GM12878 (cell line): ENCODE data around the gene OR7A10. TPM values are rescaled to one million over a fixed set of nuclear protein-coding genes. Genes with fewer than 3 reads are reported as not detected.

Experiments
- ATAC-seq: fragments of 200-7000 bp; cut with Tn5 transposase; 3 replicates; pipeline ENCODE4 v1.9.1; 2020; ENCODE audit warnings: mild to moderate bottlenecking, moderate library complexity
- BruUV-seq: library from RNA; stranded (reverse); fragments of 400-500 nt; replicated peaks from 2 replicates; lab custom pipeline; 2021; lab: Mats Ljungman, UMichigan
- CTCF ChIA-PET: fragments of 300-600 bp; sonication (Branson Sonifier 250); formaldehyde crosslinking; extraction: SDS; loops from one replicate; lab custom pipeline; 2021; ENCODE audit warnings: inconsistent platforms; lab: Yijun Ruan, JAX
- POLR2A ChIA-PET: fragments of 350-600 bp; formaldehyde crosslinking; extraction: SDS; loops from one replicate; lab custom pipeline; 2021; ENCODE audit warnings: inconsistent platforms; lab: Charles Lee
- RAD21 ChIA-PET: fragments of 300-600 bp; sonication (Branson Sonifier 250); formaldehyde crosslinking; loops from one replicate; lab custom pipeline; 2023; ENCODE audit warnings: antibody characterized with exemption; ENCODE audit not compliant: unreplicated experiment; lab: Charles Lee
- SMC1A ChIA-PET: fragments of 300-600 bp; sonication (Branson Sonifier 250); formaldehyde crosslinking; loops from one replicate; lab custom pipeline; 2023; ENCODE audit not compliant: unreplicated experiment, uncharacterized antibody; lab: Charles Lee
- DNase-seq: peaks from one replicate; pipeline ENCODE4 v3.0.0-alpha.2; 2011; ENCODE audit warnings: low read depth, low spot score
- FAIRE-seq: peaks from 3 replicates; lab custom pipeline; 2011; peaks lifted over from hg19 to GRCh38; lab: Jason Lieb, UNC
- H2AFZ ChIP-seq: 2 replicates; pipeline ENCODE4 v1.6.0; 2011; ENCODE audit warnings: low read depth, low read length, control low read depth; ENCODE audit not compliant: control insufficient read depth
- H3K27ac ChIP-seq: 2 replicates; pipeline ENCODE4 v1.5.1; 2011; ENCODE audit warnings: control low read depth; ENCODE audit not compliant: control insufficient read depth, insufficient read depth
- H3K27me3 ChIP-seq, 2 experiments: replicated peaks in 1 of 2; 2 replicates each; pipeline versions ENCODE4 v1.6.0 to v1.6.1; 2011; ENCODE audit warnings: low read length in 1 of 2; ENCODE audit not compliant: control insufficient read depth in 2 of 2, insufficient read depth in 2 of 2
- H3K36me3 ChIP-seq, 2 experiments: 2 replicates each; pipeline ENCODE4 v1.5.1; 2011; ENCODE audit warnings: low read length in 1 of 2; ENCODE audit not compliant: control insufficient read depth in 2 of 2, insufficient read depth in 2 of 2
- H3K4me1 ChIP-seq: 2 replicates; pipeline ENCODE4 v1.6.1; 2011; ENCODE audit warnings: mild to moderate bottlenecking, low read length, moderate library complexity, mixed read lengths; ENCODE audit not compliant: control insufficient read depth, insufficient read depth
- H3K4me2 ChIP-seq: 2 replicates; pipeline ENCODE4 v1.6.0; 2011; ENCODE audit warnings: control low read depth; ENCODE audit not compliant: control insufficient read depth, insufficient read depth
- H3K4me3 ChIP-seq: fragments of 200-600 bp; sonication (generic); 2 replicates; pipeline ENCODE4 v1.5.1; 2016
- H3K79me2 ChIP-seq: 2 replicates; pipeline ENCODE4 v1.6.0; 2011; ENCODE audit warnings: low read length; ENCODE audit not compliant: control insufficient read depth, insufficient read depth
- H3K9ac ChIP-seq: 2 replicates; pipeline ENCODE4 v1.8.0; 2011; ENCODE audit warnings: low read length, control low read depth, mixed read lengths; ENCODE audit not compliant: control insufficient read depth, insufficient read depth
- H3K9me3 ChIP-seq: replicated peaks from 3 replicates; pipeline ENCODE4 v1.5.1; 2011; ENCODE audit warnings: mild to moderate bottlenecking, low read length; ENCODE audit not compliant: control insufficient read depth, insufficient read depth
- H4K20me1 ChIP-seq: 2 replicates; pipeline ENCODE4 v1.6.0; 2011; ENCODE audit not compliant: control insufficient read depth, insufficient read depth
- CHD4 ChIP-seq: fragments of 200-600 bp; sonication (generic); IDR thresholded peaks from 2 replicates; pipeline ENCODE4 v1.6.1; 2016; ENCODE audit warnings: mild to moderate bottlenecking
- EGR1 ChIP-seq, 2 experiments: IDR thresholded peaks; 1 replicate in 1 of 2; 2 replicates in 1 of 2; pipeline ENCODE4 v1.6.1; 2011 to 2012; ENCODE audit warnings: low read depth in 2 of 2, low read length in 2 of 2, borderline replicate concordance in 1 of 2, mild to moderate bottlenecking in 1 of 2, moderate library complexity in 1 of 2
- MYC ChIP-seq: IDR thresholded peaks from 2 replicates; pipeline ENCODE4 v1.6.1; 2011; ENCODE audit warnings: mild to moderate bottlenecking, low read length, moderate library complexity, inconsistent platforms; ENCODE audit not compliant: insufficient read depth, insufficient replicate concordance, insufficient read length, severe bottlenecking
- NR2C1 ChIP-seq: fragments of 450-650 bp; IDR thresholded peaks from 2 replicates; pipeline ENCODE4 v1.6.1; 2017; ENCODE audit warnings: antibody characterized with exemption, mild to moderate bottlenecking, moderate library complexity
- SMARCA5 ChIP-seq: fragments of 450-650 bp; IDR thresholded peaks from 2 replicates; pipeline ENCODE4 v1.6.1; 2017; ENCODE audit warnings: mild to moderate bottlenecking
- TCF3 ChIP-seq: IDR thresholded peaks from 2 replicates; pipeline ENCODE4 v1.6.1; 2012; ENCODE audit warnings: low read depth, mild to moderate bottlenecking, low read length, borderline replicate concordance; ENCODE audit not compliant: insufficient read depth
- WGBS: methylation state at CpG from one replicate; pipeline ENCODE4 v1.1.6; 2016; ENCODE audit warnings: low lambda C conversion rate; ENCODE audit not compliant: insufficient replicate concordance, insufficient coverage; ENCODE audit errors: missing lambda C conversion rate; 5-methylcytosine and 5-hydroxymethylcytosine counted together
- in situ Hi-C: fragments of 300-500 bp; cut with MboI; formaldehyde crosslinking; loops from 9 replicates; pipeline ENCODE4 v1.14.3; 2018; ENCODE audit warnings: mixed read lengths
- intact Hi-C: fragments of 100-400 bp; cut with micrococcal nuclease; formaldehyde crosslinking; loops from one replicate; pipeline ENCODE4 v1.14.2; 2022; ENCODE audit not compliant: unreplicated experiment
- polyA plus RNA-seq, 11 experiments: library from polyadenylated mRNA; depleted of rRNA in 4 of 11; unstranded in 6 of 11; stranded (reverse) in 5 of 11; fragments of >200 nt; fragmentation: Nextera tagmentation in 4 of 11; fragmentation: Illumina TruSeq in 1 of 11; extraction: Ambion mirVana in 4 of 11; extraction: Trizol in 1 of 11; gene quantifications; 1 replicate in 1 of 11; 2 replicates in 10 of 11; pipeline versions ENCODE4 v1.2.1 to v1.2.3, GENCODE V29; 2011 to 2016; ENCODE audit warnings: inconsistent platforms in 2 of 11, missing spikeins in 2 of 11, low read depth in 1 of 11
- total RNA-seq, 4 experiments: library from RNA; depleted of rRNA in 3 of 4; stranded (reverse); fragments of >200 nt in 3 of 4; fragmentation: Illumina TruSeq in 1 of 4; extraction: Trizol in 1 of 4; gene quantifications; 2 replicates each; pipeline versions ENCODE4 v1.2.1 to v1.2.3, GENCODE V29; 2013 to 2021
- TF ChIP-seq, protein P1 (sequence below): fragments of 450-650 bp; IDR thresholded peaks from 2 replicates; pipeline ENCODE4 v1.6.1; 2017; ENCODE audit warnings: mild to moderate bottlenecking, moderate library complexity
- TF ChIP-seq, protein P2 (sequence below): fragments of 450-650 bp; IDR thresholded peaks from 2 replicates; pipeline ENCODE4 v1.6.1; 2016; ENCODE audit warnings: mild to moderate bottlenecking
- TF ChIP-seq, protein P3 (sequence below): IDR thresholded peaks from 2 replicates; pipeline ENCODE4 v1.6.1; 2011; ENCODE audit warnings: mild to moderate bottlenecking, low read depth, low read length, moderate library complexity; ENCODE audit not compliant: insufficient replicate concordance
- TF ChIP-seq, protein P4 (sequence below): fragments of 450-650 bp; IDR thresholded peaks from 2 replicates; pipeline ENCODE4 v1.6.1; 2016; ENCODE audit warnings: mild to moderate bottlenecking
- TF ChIP-seq, protein P5 (sequence below): fragments of 450-650 bp; IDR thresholded peaks from 2 replicates; pipeline ENCODE4 v1.6.1; 2017; ENCODE audit warnings: mild to moderate bottlenecking, low read depth, inconsistent platforms; ENCODE audit not compliant: poor library complexity, severe bottlenecking
- TF ChIP-seq, protein P6 (sequence below): fragments of 450-650 bp; IDR thresholded peaks from 2 replicates; pipeline ENCODE4 v1.6.1; 2014; ENCODE audit warnings: mild to moderate bottlenecking

Gene OR7A10
- total and polyA plus RNA-seq, 10 of the 15 experiments (the other 5 are each of a cell fraction or from before 2014, with no cell fraction given) = not detected

- TF ChIP-seq, protein P1, sequence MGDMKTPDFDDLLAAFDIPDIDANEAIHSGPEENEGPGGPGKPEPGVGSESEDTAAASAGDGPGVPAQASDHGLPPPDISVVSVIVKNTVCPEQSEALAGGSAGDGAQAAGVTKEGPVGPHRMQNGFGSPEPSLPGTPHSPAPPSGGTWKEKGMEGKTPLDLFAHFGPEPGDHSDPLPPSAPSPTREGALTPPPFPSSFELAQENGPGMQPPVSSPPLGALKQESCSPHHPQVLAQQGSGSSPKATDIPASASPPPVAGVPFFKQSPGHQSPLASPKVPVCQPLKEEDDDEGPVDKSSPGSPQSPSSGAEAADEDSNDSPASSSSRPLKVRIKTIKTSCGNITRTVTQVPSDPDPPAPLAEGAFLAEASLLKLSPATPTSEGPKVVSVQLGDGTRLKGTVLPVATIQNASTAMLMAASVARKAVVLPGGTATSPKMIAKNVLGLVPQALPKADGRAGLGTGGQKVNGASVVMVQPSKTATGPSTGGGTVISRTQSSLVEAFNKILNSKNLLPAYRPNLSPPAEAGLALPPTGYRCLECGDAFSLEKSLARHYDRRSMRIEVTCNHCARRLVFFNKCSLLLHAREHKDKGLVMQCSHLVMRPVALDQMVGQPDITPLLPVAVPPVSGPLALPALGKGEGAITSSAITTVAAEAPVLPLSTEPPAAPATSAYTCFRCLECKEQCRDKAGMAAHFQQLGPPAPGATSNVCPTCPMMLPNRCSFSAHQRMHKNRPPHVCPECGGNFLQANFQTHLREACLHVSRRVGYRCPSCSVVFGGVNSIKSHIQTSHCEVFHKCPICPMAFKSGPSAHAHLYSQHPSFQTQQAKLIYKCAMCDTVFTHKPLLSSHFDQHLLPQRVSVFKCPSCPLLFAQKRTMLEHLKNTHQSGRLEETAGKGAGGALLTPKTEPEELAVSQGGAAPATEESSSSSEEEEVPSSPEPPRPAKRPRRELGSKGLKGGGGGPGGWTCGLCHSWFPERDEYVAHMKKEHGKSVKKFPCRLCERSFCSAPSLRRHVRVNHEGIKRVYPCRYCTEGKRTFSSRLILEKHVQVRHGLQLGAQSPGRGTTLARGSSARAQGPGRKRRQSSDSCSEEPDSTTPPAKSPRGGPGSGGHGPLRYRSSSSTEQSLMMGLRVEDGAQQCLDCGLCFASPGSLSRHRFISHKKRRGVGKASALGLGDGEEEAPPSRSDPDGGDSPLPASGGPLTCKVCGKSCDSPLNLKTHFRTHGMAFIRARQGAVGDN = no peak
- no peak for TF ChIP-seq TCF3
- TF ChIP-seq, protein P2, sequence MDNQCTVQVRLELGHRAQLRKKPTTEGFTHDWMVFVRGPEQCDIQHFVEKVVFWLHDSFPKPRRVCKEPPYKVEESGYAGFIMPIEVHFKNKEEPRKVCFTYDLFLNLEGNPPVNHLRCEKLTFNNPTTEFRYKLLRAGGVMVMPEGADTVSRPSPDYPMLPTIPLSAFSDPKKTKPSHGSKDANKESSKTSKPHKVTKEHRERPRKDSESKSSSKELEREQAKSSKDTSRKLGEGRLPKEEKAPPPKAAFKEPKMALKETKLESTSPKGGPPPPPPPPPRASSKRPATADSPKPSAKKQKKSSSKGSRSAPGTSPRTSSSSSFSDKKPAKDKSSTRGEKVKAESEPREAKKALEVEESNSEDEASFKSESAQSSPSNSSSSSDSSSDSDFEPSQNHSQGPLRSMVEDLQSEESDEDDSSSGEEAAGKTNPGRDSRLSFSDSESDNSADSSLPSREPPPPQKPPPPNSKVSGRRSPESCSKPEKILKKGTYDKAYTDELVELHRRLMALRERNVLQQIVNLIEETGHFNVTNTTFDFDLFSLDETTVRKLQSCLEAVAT = no peak
- TF ChIP-seq, protein P3, sequence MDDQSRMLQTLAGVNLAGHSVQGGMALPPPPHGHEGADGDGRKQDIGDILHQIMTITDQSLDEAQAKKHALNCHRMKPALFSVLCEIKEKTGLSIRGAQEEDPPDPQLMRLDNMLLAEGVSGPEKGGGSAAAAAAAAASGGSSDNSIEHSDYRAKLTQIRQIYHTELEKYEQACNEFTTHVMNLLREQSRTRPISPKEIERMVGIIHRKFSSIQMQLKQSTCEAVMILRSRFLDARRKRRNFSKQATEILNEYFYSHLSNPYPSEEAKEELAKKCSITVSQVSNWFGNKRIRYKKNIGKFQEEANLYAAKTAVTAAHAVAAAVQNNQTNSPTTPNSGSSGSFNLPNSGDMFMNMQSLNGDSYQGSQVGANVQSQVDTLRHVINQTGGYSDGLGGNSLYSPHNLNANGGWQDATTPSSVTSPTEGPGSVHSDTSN = no peak
- no peak for TF ChIP-seq SMARCA5
- TF ChIP-seq, protein P4, sequence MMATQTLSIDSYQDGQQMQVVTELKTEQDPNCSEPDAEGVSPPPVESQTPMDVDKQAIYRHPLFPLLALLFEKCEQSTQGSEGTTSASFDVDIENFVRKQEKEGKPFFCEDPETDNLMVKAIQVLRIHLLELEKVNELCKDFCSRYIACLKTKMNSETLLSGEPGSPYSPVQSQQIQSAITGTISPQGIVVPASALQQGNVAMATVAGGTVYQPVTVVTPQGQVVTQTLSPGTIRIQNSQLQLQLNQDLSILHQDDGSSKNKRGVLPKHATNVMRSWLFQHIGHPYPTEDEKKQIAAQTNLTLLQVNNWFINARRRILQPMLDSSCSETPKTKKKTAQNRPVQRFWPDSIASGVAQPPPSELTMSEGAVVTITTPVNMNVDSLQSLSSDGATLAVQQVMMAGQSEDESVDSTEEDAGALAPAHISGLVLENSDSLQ = no peak
- no peak for TF ChIP-seq NR2C1
- no peak for TF ChIP-seq EGR1 (IDR thresholded peaks at IDR 0.05; ENCODE audit: borderline replicate concordance in 1 of 2, low read depth in 2 of 2, low read length in 2 of 2)
- TF ChIP-seq, protein P5, sequence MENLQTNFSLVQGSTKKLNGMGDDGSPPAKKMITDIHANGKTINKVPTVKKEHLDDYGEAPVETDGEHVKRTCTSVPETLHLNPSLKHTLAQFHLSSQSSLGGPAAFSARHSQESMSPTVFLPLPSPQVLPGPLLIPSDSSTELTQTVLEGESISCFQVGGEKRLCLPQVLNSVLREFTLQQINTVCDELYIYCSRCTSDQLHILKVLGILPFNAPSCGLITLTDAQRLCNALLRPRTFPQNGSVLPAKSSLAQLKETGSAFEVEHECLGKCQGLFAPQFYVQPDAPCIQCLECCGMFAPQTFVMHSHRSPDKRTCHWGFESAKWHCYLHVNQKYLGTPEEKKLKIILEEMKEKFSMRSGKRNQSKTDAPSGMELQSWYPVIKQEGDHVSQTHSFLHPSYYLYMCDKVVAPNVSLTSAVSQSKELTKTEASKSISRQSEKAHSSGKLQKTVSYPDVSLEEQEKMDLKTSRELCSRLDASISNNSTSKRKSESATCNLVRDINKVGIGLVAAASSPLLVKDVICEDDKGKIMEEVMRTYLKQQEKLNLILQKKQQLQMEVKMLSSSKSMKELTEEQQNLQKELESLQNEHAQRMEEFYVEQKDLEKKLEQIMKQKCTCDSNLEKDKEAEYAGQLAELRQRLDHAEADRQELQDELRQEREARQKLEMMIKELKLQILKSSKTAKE = no peak
- TF ChIP-seq, protein P6, sequence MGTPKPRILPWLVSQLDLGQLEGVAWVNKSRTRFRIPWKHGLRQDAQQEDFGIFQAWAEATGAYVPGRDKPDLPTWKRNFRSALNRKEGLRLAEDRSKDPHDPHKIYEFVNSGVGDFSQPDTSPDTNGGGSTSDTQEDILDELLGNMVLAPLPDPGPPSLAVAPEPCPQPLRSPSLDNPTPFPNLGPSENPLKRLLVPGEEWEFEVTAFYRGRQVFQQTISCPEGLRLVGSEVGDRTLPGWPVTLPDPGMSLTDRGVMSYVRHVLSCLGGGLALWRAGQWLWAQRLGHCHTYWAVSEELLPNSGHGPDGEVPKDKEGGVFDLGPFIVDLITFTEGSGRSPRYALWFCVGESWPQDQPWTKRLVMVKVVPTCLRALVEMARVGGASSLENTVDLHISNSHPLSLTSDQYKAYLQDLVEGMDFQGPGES = no peak
- no peak for TF ChIP-seq CHD4
- no peak for TF ChIP-seq MYC
- Histone ChIP-seq H3K9ac (no peak overlapping the region), H3K9me3 (no peaks in the 10 kb centered on the region), H3K4me1 (no peaks in the 10 kb centered on the region; the same call in 1 of the 2 replicates), H3K4me2 (no peak overlapping the region), H3K27ac (no peak overlapping the region), H2AFZ (no peak overlapping the region), H4K20me1 (no peaks in the 10 kb centered on the region), H3K4me3 (no peak overlapping the region), H3K36me3 (no peaks in the 10 kb centered on the region), H3K27me3 (0 out of 4 replicates have a peak, but pooled peaks cover 0 to 2% of the 10 kb centered on the region in 2 experiments), H3K79me2 (no peaks in the 10 kb centered on the region)
- ChIA-PET CTCF (no interaction called here), SMC1A (no interaction called here), RAD21 (no interaction called here), POLR2A (no interaction called here)
- 67% methylated on average over 3 of the region's 3 CpGs for WGBS
- in situ Hi-C loops (no loop called here), intact Hi-C loops (no loop called here)
- no TSS peak for BruUV-seq
- DNase-seq (no peak), FAIRE-seq (no peak), ATAC-seq (no peak)
These were observed 44.0 kb downstream of the OR7A10 start for GRCh38 chr19:14804765-14805164.
